Karpas-422 (cell line): ENCODE data around the gene NALCN. TPM values are rescaled to one million over a fixed set of nuclear protein-coding genes. Genes with fewer than 3 reads are reported as not detected.

ENCODE experiments used
- DNase-seq: peaks from one replicate; pipeline ENCODE4 v3.0.0-alpha.2; 2015
- H2AFZ ChIP-seq: fragments of 200-600 bp; sonication (generic); 2 replicates; pipeline ENCODE4 v1.6.1; 2014; ENCODE audit warnings: antibody characterized with exemption, low read length, mixed read lengths
- H3K27ac ChIP-seq: fragments of 200-600 bp; sonication (generic); 2 replicates; pipeline ENCODE4 v1.5.1; 2014; ENCODE audit warnings: mild to moderate bottlenecking, low read length, moderate library complexity
- H3K27me3 ChIP-seq: fragments of 200-600 bp; sonication (generic); 2 replicates; pipeline ENCODE4 v1.6.1; 2014; ENCODE audit warnings: low read length, mixed read lengths
- H3K36me3 ChIP-seq: fragments of 200-600 bp; sonication (generic); 2 replicates; pipeline ENCODE4 v1.6.1; 2014; ENCODE audit warnings: low read length, mixed read lengths; ENCODE audit not compliant: insufficient read depth
- H3K4me1 ChIP-seq: fragments of 200-600 bp; sonication (generic); 2 replicates; pipeline ENCODE4 v1.6.1; 2014; ENCODE audit warnings: mild to moderate bottlenecking, low read length, mixed read lengths
- H3K4me2 ChIP-seq: fragments of 200-600 bp; sonication (generic); 2 replicates; pipeline ENCODE4 v1.6.1; 2014; ENCODE audit warnings: low read length, low read depth, mild to moderate bottlenecking; ENCODE audit not compliant: poor library complexity, severe bottlenecking
- H3K4me3 ChIP-seq: fragments of 200-600 bp; sonication (generic); 2 replicates; pipeline ENCODE4 v1.5.1; 2014; ENCODE audit warnings: mild to moderate bottlenecking, antibody characterized with exemption, low read length, mixed read lengths
- H3K79me2 ChIP-seq: fragments of 200-600 bp; sonication (generic); 2 replicates; pipeline ENCODE4 v1.6.1; 2014; ENCODE audit warnings: mild to moderate bottlenecking, low read length, mixed read lengths
- H3K9ac ChIP-seq: fragments of 200-600 bp; sonication (generic); 2 replicates; pipeline ENCODE4 v1.6.0; 2014; ENCODE audit warnings: low read length
- H3K9me2 ChIP-seq: fragments of 200-600 bp; sonication (generic), shearing (Covaris generic); replicated peaks from 2 replicates; pipeline ENCODE4 v1.6.0; 2014; ENCODE audit warnings: mild to moderate bottlenecking, low read length, moderate library complexity; ENCODE audit not compliant: insufficient read depth
- H3K9me3 ChIP-seq: fragments of 300-700, 200-600 bp; sonication (generic); 2 replicates; pipeline ENCODE4 v1.6.1; 2014; ENCODE audit warnings: low read length, mixed read lengths
- H4K20me1 ChIP-seq: fragments of 200-600 bp; sonication (generic); 2 replicates; pipeline ENCODE4 v1.6.1; 2014; ENCODE audit warnings: mild to moderate bottlenecking, antibody characterized with exemption, low read length, low read depth; ENCODE audit not compliant: insufficient read depth
- total RNA-seq: library from RNA; depleted of rRNA; stranded (reverse); fragments of >200 nt; shearing (Covaris generic); gene quantifications from 2 replicates; pipeline ENCODE4 v1.2.3, GENCODE V29; 2014; ENCODE audit warnings: low replicate concordance

NALCN gene
- total RNA-seq, 1 experiment from 2014 or later, result 0.04 TPM

DNA sequence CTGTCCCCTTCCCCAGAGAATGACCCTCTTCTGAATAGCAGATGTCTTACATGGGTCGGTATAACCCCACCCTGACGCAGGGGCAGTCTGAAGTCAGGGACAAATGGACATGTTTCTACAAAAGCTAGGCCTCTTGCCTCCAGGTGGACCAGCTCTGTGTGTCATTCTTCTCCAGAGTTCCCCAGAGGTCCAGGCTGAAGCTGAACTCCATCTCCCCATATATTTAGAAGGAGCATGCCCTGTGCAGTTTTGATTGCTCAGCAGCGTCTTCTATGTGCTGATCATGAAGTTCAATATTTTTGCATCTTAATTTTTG lies 8.8 kb upstream of the NALCN start:
- no peaks in the 10 kb centered on the region for H3K27me3 ChIP-seq
- H3K36me3 ChIP-seq, result no peaks in the 10 kb centered on the region
- H3K9ac ChIP-seq, result no peak overlapping the region
- no peaks in the 10 kb centered on the region for H3K79me2 ChIP-seq
- H2AFZ ChIP-seq, result no peak overlapping the region
- no peak overlapping the region for H3K4me2 ChIP-seq
- no peaks in the 10 kb centered on the region for H3K4me1 ChIP-seq
- H3K9me2 ChIP-seq, result no peaks in the 10 kb centered on the region
- H3K9me3 ChIP-seq, result no peaks in the 10 kb centered on the region
- H4K20me1 ChIP-seq, result no peaks in the 10 kb centered on the region
- H3K27ac ChIP-seq, result no peak overlapping the region
- DNase-seq, result no peak
- no peak overlapping the region for H3K4me3 ChIP-seq

DNA sequence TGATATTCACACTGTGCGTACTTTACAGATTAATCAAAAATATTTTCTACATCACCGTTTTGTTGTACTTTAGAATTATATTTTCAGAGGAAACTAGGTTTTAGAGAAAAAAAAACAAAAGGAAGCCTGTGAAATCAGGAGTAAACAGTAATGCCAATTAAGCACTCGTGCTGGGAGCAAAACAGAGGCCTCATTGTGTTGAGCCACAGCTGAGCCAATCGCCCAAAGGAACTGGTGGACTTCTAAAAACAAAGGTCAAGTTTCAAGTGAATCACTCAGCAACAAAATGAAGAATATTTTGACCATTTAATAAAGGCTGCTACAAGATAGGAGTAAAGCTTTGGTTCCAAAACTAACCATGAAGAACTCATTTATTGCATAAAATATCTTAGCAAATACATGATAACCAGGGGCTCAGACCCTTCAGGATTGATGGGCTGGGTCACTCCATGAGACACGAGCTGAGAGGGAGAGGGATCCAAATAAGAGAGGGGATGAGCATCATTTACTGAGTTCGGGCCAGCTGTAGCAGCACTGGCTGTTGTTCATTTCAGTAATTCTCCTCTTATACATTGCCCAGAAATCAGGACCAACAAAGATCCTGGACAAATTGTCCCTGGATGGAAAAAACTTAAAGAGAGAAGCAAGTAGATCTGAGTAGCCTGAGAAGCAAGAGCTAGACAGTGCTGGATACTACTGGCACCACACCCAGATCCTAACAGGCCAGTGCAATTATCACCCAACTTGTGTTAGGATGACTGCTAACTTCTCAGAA lies 8.3 kb upstream of the NALCN start:
- no peak overlapping the region for H3K9ac ChIP-seq
- H3K9me2 ChIP-seq, result no peaks in the 10 kb centered on the region
- no peaks in the 10 kb centered on the region for H3K79me2 ChIP-seq
- no peaks in the 10 kb centered on the region for H3K27me3 ChIP-seq
- no peaks in the 10 kb centered on the region for H3K9me3 ChIP-seq
- no peak overlapping the region for H3K4me3 ChIP-seq
- no peaks in the 10 kb centered on the region for H3K36me3 ChIP-seq
- no peak overlapping the region for H3K4me2 ChIP-seq
- no peak for DNase-seq
- no peaks in the 10 kb centered on the region for H3K4me1 ChIP-seq
- H2AFZ ChIP-seq, result no peak overlapping the region
- H4K20me1 ChIP-seq, result no peaks in the 10 kb centered on the region
- no peak overlapping the region for H3K27ac ChIP-seq

DNA sequence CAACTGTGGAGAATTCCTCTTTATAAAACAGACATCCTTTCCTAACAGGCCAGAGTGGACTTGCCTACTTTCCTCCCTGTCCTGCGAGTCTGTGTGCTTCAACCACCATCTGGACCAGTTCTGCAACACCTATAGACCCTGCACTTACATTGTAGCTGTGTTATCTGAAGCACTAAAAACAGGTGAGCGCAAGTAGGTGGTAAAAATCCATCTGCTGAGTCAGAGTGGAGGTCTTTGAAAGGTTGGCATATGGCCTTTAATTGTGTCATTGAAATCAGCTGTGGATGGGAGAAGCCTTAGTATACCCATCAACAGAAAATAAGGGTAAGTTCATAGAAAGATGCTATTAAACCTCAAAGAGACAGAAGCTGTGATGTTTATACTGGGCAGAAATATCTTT lies 7.6 kb upstream of the NALCN start:
- Histone ChIP-seq H3K27me3 (no peaks in the 10 kb centered on the region), H3K9me3 (no peaks in the 10 kb centered on the region), H3K4me1 (no peaks in the 10 kb centered on the region), H3K9me2 (no peaks in the 10 kb centered on the region), H3K4me3 (no peak overlapping the region), H2AFZ (no peak overlapping the region), H3K27ac (no peak overlapping the region), H3K79me2 (no peaks in the 10 kb centered on the region), H3K4me2 (no peak overlapping the region), H4K20me1 (no peaks in the 10 kb centered on the region), H3K9ac (no peak overlapping the region), H3K36me3 (no peaks in the 10 kb centered on the region)
- DNase-seq, result no peak

DNA sequence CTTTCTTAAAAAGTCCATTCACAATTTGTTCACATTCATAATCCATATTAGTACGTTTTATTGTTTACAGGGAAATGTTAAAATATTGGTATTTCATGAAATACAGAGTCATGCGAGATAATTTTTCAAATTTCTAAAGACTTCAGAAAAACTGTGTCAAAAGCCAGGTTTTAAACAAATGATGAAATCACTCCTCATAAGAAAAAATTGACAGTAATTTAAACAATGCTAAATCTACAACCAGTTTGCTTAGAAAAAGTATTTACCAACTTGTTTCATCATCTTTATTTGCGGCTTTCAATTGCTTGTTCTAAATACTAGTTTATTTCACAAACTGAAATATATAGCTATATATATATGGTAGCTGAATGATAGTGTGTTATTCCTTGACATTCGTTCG lies 1.2 kb upstream of the NALCN start:
- Histone ChIP-seq H3K9me3 (no peaks in the 10 kb centered on the region), H3K27ac (no peak overlapping the region), H3K79me2 (no peaks in the 10 kb centered on the region), H3K27me3 (no peaks in the 10 kb centered on the region), H3K4me2 (no peak overlapping the region), H3K36me3 (no peaks in the 10 kb centered on the region), H3K9me2 (no peaks in the 10 kb centered on the region), H3K4me1 (no peaks in the 10 kb centered on the region), H3K4me3 (no peak overlapping the region), H3K9ac (no peak overlapping the region), H4K20me1 (no peaks in the 10 kb centered on the region), H2AFZ (no peak overlapping the region)
- DNase-seq, result no peak

- H3K36me3 ChIP-seq, result no peaks in the 10 kb centered on the region
- H3K27ac ChIP-seq, result no peak overlapping the region
- H3K4me2 ChIP-seq, result no peak overlapping the region
- no peaks in the 10 kb centered on the region for H3K27me3 ChIP-seq
- no peaks in the 10 kb centered on the region for H3K4me1 ChIP-seq
- no peaks in the 10 kb centered on the region for H3K9me2 ChIP-seq
- no peaks in the 10 kb centered on the region for H3K79me2 ChIP-seq
- H4K20me1 ChIP-seq, result no peaks in the 10 kb centered on the region
- H2AFZ ChIP-seq, result no peak overlapping the region
- H3K4me3 ChIP-seq, result no peak overlapping the region
- no peak overlapping the region for H3K9ac ChIP-seq
- DNase-seq, result no peak
- no peaks in the 10 kb centered on the region for H3K9me3 ChIP-seq
Observed at GRCh38 chr13:101417043-101417406, 717 bp upstream of the NALCN start.

DNA sequence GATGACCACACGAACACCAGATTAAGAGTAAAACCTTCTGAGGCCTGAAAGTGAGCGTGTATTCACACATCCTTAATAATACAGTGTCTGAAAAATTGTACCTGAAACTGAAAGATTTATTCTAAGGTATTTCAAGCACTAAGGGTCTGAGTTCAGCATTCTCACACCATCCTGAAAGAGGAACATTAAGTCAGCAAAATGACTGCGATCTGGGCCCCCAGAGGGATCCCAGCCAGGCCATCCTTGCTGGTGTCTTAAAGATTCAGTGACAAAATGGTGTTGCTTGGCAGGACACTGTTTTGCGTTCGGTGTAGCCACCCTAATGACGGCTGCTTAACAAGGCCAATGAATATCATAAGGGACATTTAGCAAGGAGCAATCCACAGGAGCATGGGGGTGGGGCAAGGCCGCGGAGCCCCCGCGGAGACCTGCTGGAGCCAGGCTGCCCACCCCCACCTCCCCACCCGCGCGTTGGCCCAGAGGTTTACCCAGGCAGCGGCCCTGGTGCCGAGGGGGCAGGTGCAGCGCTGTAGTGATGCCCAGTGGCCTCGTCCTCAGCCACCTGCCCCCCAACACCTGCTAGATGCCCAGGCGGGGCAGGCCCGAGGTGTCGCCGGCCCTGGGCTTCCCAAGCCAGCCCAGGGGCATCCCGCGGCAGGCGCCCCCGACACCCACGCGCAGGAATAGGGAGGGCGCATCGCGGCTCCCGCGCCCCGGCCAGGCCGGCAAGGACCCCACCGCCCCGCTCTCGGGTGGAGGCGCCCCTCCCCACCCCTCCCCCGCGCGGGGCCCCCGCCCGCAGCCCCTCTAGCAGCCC lies 742 bp downstream of the NALCN start:
- no peaks in the 10 kb centered on the region for H3K9me2 ChIP-seq
- H4K20me1 ChIP-seq, result no peaks in the 10 kb centered on the region

DNA sequence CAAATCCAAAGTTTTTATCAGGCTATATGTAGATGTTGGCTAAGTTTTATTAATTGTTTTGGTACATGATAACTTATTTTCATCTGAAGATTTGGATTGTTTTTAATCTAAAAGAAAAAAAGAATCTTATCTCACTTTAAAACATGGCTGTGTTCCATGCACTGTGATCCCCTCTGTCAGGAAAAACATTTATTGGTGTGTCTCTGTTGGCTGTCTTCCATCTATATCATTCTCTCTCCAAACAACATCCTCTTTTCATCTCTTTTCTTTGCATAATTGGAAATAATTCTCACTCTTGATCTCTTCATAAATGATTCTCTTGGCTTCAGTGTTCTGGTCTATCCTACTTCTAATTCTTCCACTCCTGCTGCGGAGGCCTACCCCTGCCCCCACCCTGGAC lies 4.2 kb downstream of the NALCN start:
- no peak for DNase-seq
- Histone ChIP-seq H3K4me3 (no peak overlapping the region), H3K36me3 (no peaks in the 10 kb centered on the region), H3K4me2 (no peak overlapping the region), H3K9me2 (no peaks in the 10 kb centered on the region), H3K9ac (no peak overlapping the region), H3K27me3 (no peaks in the 10 kb centered on the region), H3K9me3 (no peaks in the 10 kb centered on the region), H3K27ac (no peak overlapping the region), H2AFZ (no peak overlapping the region), H3K4me1 (no peaks in the 10 kb centered on the region), H3K79me2 (no peaks in the 10 kb centered on the region), H4K20me1 (no peaks in the 10 kb centered on the region)

More for the DNA sequence above, 742 bp downstream of the NALCN start:
- Histone ChIP-seq H3K79me2 (no peaks in the 10 kb centered on the region), H3K9me3 (no peaks in the 10 kb centered on the region), H3K4me3 (no peak overlapping the region), H3K27me3 (no peaks in the 10 kb centered on the region), H2AFZ (no peak overlapping the region), H3K4me2 (no peak overlapping the region), H3K9ac (no peak overlapping the region), H3K36me3 (no peaks in the 10 kb centered on the region), H3K4me1 (no peaks in the 10 kb centered on the region), H3K27ac (no peak overlapping the region)
- no peak for DNase-seq

GRCh38 chr13:101408992-101409656 lies 7.2 kb downstream of the NALCN start:
- Histone ChIP-seq H3K9ac (no peak overlapping the region), H3K79me2 (no peaks in the 10 kb centered on the region), H3K4me2 (no peak overlapping the region), H3K4me1 (no peaks in the 10 kb centered on the region), H2AFZ (no peak overlapping the region), H3K4me3 (no peak overlapping the region), H3K36me3 (no peaks in the 10 kb centered on the region), H3K27me3 (no peaks in the 10 kb centered on the region), H4K20me1 (no peaks in the 10 kb centered on the region), H3K27ac (no peak overlapping the region), H3K9me2 (no peaks in the 10 kb centered on the region), H3K9me3 (no peaks in the 10 kb centered on the region)
- no peak for DNase-seq
